ENCODE results near the gene RMC1.
"Not testable (repeated sequence)": the region's sequence is repeated elsewhere in the genome, so short reads cannot be mapped to it uniquely, and the experiment has no call there.

Gene RMC1

GRCh38 chr18:23503038-23503962 is at the start of gene RMC1:
Gene RMC1 (plus strand): TSS chr18:23503511. CDS start chr18:23503619, 108 bp downstream.
- peak; percentile 85 for DNase-seq

- DNase-seq: no peak
Observed at GRCh38 chr18:23453680-23454058, 49.6 kb upstream of the RMC1 start.

GRCh38 chr18:23456835-23457234 is 46.5 kb upstream of the RMC1 start:
- DNase-seq: no peak

GRCh38 chr18:23458830-23459529 is 44.3 kb upstream of the RMC1 start:
- no peak for DNase-seq

GRCh38 chr18:23459530-23459921 is 43.8 kb upstream of the RMC1 start:
- DNase-seq: no peak

GRCh38 chr18:23460285-23461273 is 42.7 kb upstream of the RMC1 start:
- DNase-seq: no peak

GRCh38 chr18:23462876-23463275 is 40.4 kb upstream of the RMC1 start:
- DNase-seq: no peak

GRCh38 chr18:23468753-23469459 is 34.4 kb upstream of the RMC1 start:
- no peak for DNase-seq

- no peak for DNase-seq
Observed at GRCh38 chr18:23470620-23471387, 32.5 kb upstream of the RMC1 start.

- no peak for DNase-seq
Observed at GRCh38 chr18:23471486-23471885, 31.8 kb upstream of the RMC1 start.

GRCh38 chr18:23479829-23480505 is 23.3 kb upstream of the RMC1 start:
- peak; percentile 34 for DNase-seq

GRCh38 chr18:23484561-23485182 is 18.6 kb upstream of the RMC1 start:
- DNase-seq: no peak

GRCh38 chr18:23485386-23485785 is 17.9 kb upstream of the RMC1 start:
- no peak for DNase-seq

- DNase-seq: peak; percentile 50
Observed at GRCh38 chr18:23487738-23488570, 15.4 kb upstream of the RMC1 start.

GRCh38 chr18:23489586-23489985 is 13.7 kb upstream of the RMC1 start:
- not testable (repeated sequence) for DNase-seq

GRCh38 chr18:23493654-23494053 is 9.7 kb upstream of the RMC1 start:
- DNase-seq: no peak

- DNase-seq: no peak
Observed at GRCh38 chr18:23494992-23495391, 8.3 kb upstream of the RMC1 start.

GRCh38 chr18:23495723-23496440 is 7.4 kb upstream of the RMC1 start:
- DNase-seq: no peak

GRCh38 chr18:23498117-23498516 is 5.2 kb upstream of the RMC1 start:
- DNase-seq: peak; percentile 52

All from GF-D8 (cell line).